ENCODE results near the gene C1QL2. TPM values are rescaled to one million over a fixed set of nuclear protein-coding genes. Genes with fewer than 3 reads are reported as not detected.

C1QL2 gene
- total and polyA plus RNA-seq, 8 donors, result 0.07 to 0.15 (median 0.09) TPM; not detected in 5

DNA sequence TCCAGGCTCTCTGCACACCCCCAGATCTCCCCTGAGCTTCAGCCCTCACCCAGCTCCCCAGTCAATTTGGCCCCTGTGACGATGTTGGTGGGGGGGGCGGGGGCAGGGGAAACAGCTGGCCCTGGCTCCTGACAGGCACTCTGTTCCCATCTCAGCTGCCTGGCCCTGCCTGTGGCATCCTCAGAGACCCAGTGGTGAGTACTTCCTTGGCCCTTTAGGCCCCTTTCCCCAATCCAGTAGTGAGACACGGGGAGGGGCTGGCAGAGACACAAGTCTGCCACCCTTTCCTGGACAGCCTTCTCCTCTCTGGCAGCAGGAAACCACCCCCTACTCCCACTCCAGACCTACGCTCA, 19.3 kb upstream of the C1QL2 start:
- intact Hi-C loops (cut with DNase I), result no loop called here
- Histone ChIP-seq H3K36me3 (no peaks in the 10 kb centered on the region), H3K9me3 (no peaks in the 10 kb centered on the region), H3K4me1 (no peaks in the 10 kb centered on the region), H3K27ac (no peak overlapping the region), H3K27me3 (no peaks in the 10 kb centered on the region), H3K4me3 (no peak overlapping the region)
- WGBS, 2 donors, result 68 to 72% methylated on average over 4 of the region's 4 CpGs
- FAIRE-seq (no peak), ATAC-seq (no peak), DNase-seq (no peak)
- TF ChIP-seq, protein P1, sequence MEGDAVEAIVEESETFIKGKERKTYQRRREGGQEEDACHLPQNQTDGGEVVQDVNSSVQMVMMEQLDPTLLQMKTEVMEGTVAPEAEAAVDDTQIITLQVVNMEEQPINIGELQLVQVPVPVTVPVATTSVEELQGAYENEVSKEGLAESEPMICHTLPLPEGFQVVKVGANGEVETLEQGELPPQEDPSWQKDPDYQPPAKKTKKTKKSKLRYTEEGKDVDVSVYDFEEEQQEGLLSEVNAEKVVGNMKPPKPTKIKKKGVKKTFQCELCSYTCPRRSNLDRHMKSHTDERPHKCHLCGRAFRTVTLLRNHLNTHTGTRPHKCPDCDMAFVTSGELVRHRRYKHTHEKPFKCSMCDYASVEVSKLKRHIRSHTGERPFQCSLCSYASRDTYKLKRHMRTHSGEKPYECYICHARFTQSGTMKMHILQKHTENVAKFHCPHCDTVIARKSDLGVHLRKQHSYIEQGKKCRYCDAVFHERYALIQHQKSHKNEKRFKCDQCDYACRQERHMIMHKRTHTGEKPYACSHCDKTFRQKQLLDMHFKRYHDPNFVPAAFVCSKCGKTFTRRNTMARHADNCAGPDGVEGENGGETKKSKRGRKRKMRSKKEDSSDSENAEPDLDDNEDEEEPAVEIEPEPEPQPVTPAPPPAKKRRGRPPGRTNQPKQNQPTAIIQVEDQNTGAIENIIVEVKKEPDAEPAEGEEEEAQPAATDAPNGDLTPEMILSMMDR (IDR thresholded peaks at IDR 0.05), result no peak

DNA sequence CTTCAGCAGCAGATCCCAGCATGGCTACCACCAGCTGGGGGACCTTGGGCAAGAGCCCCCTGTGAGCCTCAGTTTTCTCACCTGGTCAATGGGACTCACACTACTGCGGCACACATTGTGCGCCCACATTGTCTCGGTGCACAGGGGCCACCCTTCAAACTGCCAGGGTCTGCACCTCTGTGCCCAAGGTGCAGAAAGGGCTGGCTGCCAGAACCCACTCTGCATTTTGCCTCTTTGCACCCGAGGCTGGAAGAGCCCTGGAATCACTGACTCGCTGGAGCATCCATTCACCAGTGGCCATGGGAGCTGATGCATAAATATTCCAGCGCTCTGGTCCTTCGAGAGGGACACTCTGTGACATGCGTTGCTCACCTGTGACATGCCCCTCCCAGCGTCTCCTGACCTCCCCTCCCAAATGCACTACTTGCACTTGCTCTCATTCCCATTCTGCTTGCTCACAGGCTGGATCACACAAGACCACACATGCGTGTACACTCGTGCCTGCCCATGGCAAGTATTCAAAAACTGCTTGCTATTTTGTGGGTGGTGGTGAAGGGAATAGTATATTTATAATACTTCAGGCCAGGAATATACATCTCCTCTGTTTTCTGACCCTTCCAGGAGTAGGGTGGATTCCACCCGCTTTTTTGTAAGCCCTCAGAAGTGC, 18.8 kb upstream of the C1QL2 start:
- H3K36me3 ChIP-seq, result no peaks in the 10 kb centered on the region
- TF ChIP-seq, protein P1 (IDR thresholded peaks at IDR 0.05), result no peak
- no peaks in the 10 kb centered on the region for H3K4me1 ChIP-seq
- no peak for DNase-seq
- H3K27ac ChIP-seq, result no peak overlapping the region
- no peaks in the 10 kb centered on the region for H3K9me3 ChIP-seq
- ATAC-seq, result no peak
- no peaks in the 10 kb centered on the region for H3K27me3 ChIP-seq
- intact Hi-C loops (cut with DNase I), result no loop called here
- WGBS, 2 donors, result 85 to 86% methylated on average over 12 of the region's 12 CpGs
- FAIRE-seq, result no peak
- H3K4me3 ChIP-seq, result no peak overlapping the region

DNA sequence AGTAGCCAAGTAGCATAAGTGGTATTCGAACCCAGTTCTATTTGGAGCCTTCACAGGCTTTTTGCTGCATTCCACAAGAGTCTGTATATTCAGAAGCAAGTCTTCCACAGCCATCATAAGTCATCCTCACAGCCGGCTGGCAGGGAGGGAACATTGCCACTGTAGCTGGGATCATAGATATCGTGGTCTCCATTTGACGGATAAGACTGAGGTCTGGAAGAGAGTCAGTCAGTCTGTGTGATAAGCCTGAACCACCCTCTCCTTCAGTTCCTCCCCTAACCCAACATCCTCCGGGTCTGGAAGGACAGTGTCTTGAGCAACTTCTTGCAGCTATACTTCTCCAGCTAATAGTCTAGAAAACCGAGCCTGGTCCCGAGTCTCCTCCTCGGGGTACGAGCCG, 17.0 kb upstream of the C1QL2 start:
- 72 to 77% methylated on average over 10 of the region's 10 CpGs for WGBS, 2 donors
- Histone ChIP-seq H3K4me3 (no peak overlapping the region), H3K27ac (no peak overlapping the region), H3K9me3 (no peaks in the 10 kb centered on the region), H3K36me3 (no peaks in the 10 kb centered on the region), H3K27me3 (no peaks in the 10 kb centered on the region), H3K4me1 (no peaks in the 10 kb centered on the region)
- intact Hi-C loops (cut with DNase I), result no loop called here
- no peak for FAIRE-seq
- no peak for ATAC-seq
- no peak for DNase-seq
- TF ChIP-seq, protein P1 (IDR thresholded peaks at IDR 0.05), result no peak

DNA sequence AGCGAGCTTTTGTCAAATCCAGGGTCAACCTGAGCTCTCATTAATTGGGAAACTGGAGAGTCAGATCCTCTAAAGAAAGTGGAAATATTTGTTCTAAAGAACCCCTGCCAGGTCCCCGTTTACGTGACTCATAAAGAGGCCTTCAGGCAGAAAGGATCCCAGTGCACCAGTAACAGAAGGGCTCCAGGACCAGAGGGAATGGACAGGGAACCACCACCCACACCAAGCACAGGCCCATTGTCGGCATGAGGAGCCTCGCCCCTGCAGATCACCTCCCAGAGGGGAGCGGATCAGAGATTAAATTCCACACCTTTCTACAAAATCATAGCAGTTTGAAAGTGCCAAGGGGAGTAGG, 16.4 kb upstream of the C1QL2 start:
- intact Hi-C loops (cut with DNase I), result no loop called here
- FAIRE-seq, result no peak
- no peak for DNase-seq
- no peak for ATAC-seq
- Histone ChIP-seq H3K4me1 (no peaks in the 10 kb centered on the region), H3K27ac (no peak overlapping the region), H3K9me3 (no peaks in the 10 kb centered on the region), H3K4me3 (no peak overlapping the region), H3K36me3 (no peaks in the 10 kb centered on the region), H3K27me3 (no peaks in the 10 kb centered on the region)
- 77 to 79% methylated on average over 6 of the region's 6 CpGs for WGBS, 2 donors
- TF ChIP-seq, protein P1 (IDR thresholded peaks at IDR 0.05), result no peak

DNA sequence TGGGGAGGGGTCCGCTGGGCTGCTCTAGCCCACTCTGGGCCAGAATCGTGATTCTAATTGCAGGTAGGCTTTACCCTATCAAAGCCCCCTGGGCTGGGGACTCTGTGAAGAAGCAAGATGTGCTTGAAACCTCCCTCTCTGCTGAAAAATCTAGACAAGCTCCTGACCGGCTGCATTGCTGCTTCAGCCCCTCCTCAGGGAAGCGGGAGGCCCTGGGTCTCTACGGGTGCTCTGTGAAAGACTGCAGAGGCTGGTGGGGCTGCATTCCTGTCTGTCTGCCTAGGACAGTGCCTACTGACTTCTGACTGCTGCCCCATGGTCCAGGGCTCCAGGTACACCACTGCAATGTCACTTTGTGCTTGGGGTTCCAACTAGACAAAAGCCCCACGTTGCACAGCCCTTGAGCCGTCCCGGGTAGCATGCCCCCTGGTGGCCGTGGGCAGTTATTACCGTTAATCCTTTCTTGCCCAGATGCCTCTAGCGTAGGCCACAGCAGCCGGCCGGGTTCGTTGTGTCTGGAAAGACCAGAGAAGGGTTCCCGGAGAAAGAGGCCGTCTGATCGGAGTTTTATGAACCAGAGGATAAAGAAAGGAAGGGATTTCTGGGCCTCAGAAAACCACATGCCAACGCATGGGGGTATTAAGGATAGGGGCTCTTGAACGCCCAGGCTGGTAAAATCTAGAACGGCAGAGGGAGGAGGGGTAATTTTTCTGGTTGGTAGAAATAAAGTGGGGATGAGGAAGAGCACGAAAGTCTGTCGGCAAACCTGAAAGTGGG, 15.9 kb upstream of the C1QL2 start:
- Histone ChIP-seq H3K27me3 (no peaks in the 10 kb centered on the region), H3K36me3 (no peaks in the 10 kb centered on the region), H3K9me3 (no peaks in the 10 kb centered on the region), H3K4me1 (no peaks in the 10 kb centered on the region), H3K27ac (no peak overlapping the region), H3K4me3 (no peak overlapping the region)
- TF ChIP-seq, protein P1 (IDR thresholded peaks at IDR 0.05), result peak; percentile 53 to 72 (median 67)
- peak; percentile 60 to 88 (median 85) for ATAC-seq
- DNase-seq, result peak in 4 of 6 donors; percentile 12 to 85 (median 52)
- intact Hi-C loops (cut with DNase I), result no loop called here
- 46 to 60% methylated on average over 22 of the region's 22 CpGs for WGBS, 2 donors
- FAIRE-seq, result no peak
